Measurements from ENCODE around the gene DTNBP1. TPM values are rescaled to one million over a fixed set of nuclear protein-coding genes. Genes with fewer than 3 reads are reported as not detected.

DTNBP1 gene
- total RNA-seq, 2 donors from 2014 or later = 6.3 to 25.0 TPM

- H3K4me1 ChIP-seq = peaks cover 0 to 58% of the 10 kb centered on the region in 2 donors
- H3K27me3 ChIP-seq = no peaks in the 10 kb centered on the region
- peaks cover 18% of the 10 kb centered on the region for H3K36me3 ChIP-seq
- H3K4me3 ChIP-seq = no peak overlapping the region
- DNase-seq (ENCODE audit: low spot score) = no peak
- TF ChIP-seq, protein P1, sequence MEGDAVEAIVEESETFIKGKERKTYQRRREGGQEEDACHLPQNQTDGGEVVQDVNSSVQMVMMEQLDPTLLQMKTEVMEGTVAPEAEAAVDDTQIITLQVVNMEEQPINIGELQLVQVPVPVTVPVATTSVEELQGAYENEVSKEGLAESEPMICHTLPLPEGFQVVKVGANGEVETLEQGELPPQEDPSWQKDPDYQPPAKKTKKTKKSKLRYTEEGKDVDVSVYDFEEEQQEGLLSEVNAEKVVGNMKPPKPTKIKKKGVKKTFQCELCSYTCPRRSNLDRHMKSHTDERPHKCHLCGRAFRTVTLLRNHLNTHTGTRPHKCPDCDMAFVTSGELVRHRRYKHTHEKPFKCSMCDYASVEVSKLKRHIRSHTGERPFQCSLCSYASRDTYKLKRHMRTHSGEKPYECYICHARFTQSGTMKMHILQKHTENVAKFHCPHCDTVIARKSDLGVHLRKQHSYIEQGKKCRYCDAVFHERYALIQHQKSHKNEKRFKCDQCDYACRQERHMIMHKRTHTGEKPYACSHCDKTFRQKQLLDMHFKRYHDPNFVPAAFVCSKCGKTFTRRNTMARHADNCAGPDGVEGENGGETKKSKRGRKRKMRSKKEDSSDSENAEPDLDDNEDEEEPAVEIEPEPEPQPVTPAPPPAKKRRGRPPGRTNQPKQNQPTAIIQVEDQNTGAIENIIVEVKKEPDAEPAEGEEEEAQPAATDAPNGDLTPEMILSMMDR (IDR thresholded peaks at IDR 0.05) = no peak
- H3K9me3 ChIP-seq = no peaks in the 10 kb centered on the region
- peak overlapping the region in 1 of 2 donors; percentile 13 for H3K27ac ChIP-seq
Measured at GRCh38 chr6:15507746-15508145, 155.1 kb downstream of the DTNBP1 start.

DNA sequence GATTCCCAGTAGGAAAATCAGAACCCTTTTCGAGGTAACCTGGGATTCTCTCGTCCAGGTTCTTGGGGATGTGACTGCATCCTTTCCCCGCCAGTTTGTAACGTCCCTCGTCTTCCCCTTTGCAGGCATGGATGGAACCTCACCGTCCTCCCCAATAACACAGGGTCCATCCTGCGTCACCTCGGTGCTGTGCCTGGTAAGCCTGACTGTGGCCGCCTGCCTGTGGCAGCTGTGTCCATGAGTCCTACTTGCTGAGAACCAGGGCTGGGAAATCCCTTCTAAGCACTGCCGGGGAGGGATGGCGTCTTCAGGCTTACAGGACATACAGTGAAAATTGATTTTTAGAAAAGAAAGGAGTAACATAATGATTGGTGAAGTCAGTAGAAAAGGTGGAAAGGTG is 155.6 kb downstream of the DTNBP1 start:
- Histone ChIP-seq H3K27ac (no peak overlapping the region), H3K9me3 (no peaks in the 10 kb centered on the region), H3K27me3 (no peaks in the 10 kb centered on the region), H3K4me3 (no peak overlapping the region), H3K36me3 (peaks cover 16% of the 10 kb centered on the region), H3K4me1 (peaks cover 0 to 63% of the 10 kb centered on the region in 2 donors)
- no peak for DNase-seq (ENCODE audit: low spot score)
- TF ChIP-seq, protein P1 (IDR thresholded peaks at IDR 0.05) = no peak

DNA sequence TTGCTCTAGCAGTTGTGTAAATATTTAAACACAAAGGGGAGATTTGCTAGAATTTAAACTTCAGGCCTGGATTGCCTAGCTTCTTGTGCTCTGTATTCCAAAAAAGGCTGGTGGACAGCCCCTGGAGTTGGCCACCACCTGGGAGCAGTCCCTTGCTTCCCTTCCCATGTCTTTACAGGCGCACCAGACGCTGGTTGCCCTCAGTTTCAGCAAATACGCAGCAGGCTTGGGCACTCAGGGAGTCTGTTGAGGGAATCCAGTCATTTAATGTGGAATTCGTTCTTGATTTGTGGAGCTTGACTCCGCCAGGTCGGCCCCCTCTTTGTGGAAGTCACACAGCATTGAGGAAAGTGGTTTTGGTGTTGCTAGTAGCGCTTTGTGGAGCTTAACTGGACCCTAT is 156.8 kb downstream of the DTNBP1 start:
- H3K36me3 ChIP-seq = peaks cover 19% of the 10 kb centered on the region
- H3K27ac ChIP-seq = peak overlapping the region; percentile 87 to 88
- no peak for DNase-seq (ENCODE audit: low spot score)
- H3K9me3 ChIP-seq = no peaks in the 10 kb centered on the region
- TF ChIP-seq, protein P1 (IDR thresholded peaks at IDR 0.05) = no peak
- H3K27me3 ChIP-seq = no peaks in the 10 kb centered on the region
- H3K4me1 ChIP-seq = peaks cover 0 to 62% of the 10 kb centered on the region in 2 donors
- no peak overlapping the region for H3K4me3 ChIP-seq

GRCh38 chr6:15505463-15505918 is 157.3 kb downstream of the DTNBP1 start:
- no peak for DNase-seq (ENCODE audit: low spot score)
- H3K9me3 ChIP-seq = no peaks in the 10 kb centered on the region
- no peaks in the 10 kb centered on the region for H3K27me3 ChIP-seq
- peaks cover 0 to 57% of the 10 kb centered on the region in 2 donors for H3K4me1 ChIP-seq
- peaks cover 21% of the 10 kb centered on the region for H3K36me3 ChIP-seq
- H3K27ac ChIP-seq = peak overlapping the region; percentile 87 to 88
- peak overlapping the region in 1 of 2 donors; percentile 36 for H3K4me3 ChIP-seq
- TF ChIP-seq, protein P1 (IDR thresholded peaks at IDR 0.05) = no peak

DNA sequence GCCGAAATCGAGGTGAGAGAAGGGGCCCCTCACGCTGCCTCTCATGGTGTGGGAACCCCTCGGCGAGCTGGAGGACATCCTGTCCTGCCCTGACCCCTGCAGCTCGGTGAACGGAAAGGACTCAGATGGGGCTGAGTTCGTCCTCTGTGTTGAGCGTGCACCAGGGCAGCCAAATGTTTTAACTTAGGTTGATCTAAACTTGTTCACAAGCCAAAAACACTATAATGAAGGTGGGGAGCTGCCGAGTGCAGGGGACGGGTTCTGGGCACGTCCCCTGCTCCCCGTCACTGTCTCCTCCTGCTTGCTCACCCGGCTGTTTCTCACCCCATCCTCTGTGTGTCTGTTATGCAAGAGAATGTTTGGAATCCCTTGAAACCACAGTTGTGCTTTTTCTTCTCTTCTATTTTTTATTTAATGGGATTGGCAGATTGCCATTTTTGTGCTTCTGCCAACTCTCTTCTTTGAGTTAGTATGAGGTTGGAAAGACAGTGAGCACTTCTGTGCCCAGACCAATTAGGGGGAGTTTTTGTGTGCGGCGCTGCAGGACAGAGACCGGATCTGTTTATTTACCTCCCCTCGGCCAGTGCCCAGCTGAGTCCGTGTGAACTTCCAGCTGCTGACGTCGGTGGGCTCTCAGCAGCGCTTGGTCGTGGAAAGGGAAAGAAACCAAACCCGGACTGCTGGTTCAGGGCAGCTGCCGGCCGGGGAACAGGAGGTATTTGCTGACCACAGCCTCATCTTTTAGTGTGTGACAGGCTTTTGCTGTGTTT is 158.1 kb downstream of the DTNBP1 start:
- TF ChIP-seq, protein P1 (IDR thresholded peaks at IDR 0.05) = no peak
- peaks cover 0 to 57% of the 10 kb centered on the region in 2 donors for H3K4me1 ChIP-seq
- peak overlapping the region; percentile 87 to 88 for H3K27ac ChIP-seq
- peaks cover 21% of the 10 kb centered on the region for H3K36me3 ChIP-seq
- no peaks in the 10 kb centered on the region for H3K27me3 ChIP-seq
- no peaks in the 10 kb centered on the region for H3K9me3 ChIP-seq
- peak overlapping the region; percentile 9 to 36 for H3K4me3 ChIP-seq
- DNase-seq (ENCODE audit: low spot score) = peak; percentile 77
